Vagina (tissue), 2 donors: ENCODE results near the gene CDC25A.

ENCODE experiments used
- POLR2A ChIP-seq, 2 donors: fragments of 450-650 bp; IDR thresholded peaks; one replicate each; pipeline ENCODE4 v1.6.1; 2017; ENCODE audit warnings: antibody characterized with exemption in 2 of 2, mild to moderate bottlenecking in 2 of 2, moderate library complexity in 2 of 2
- POLR2AphosphoS5 ChIP-seq, 2 donors: sonication (generic); formaldehyde crosslinking; IDR thresholded peaks; one replicate each; pipeline ENCODE4 v1.9.0; 2017; ENCODE audit warnings: antibody characterized with exemption in 2 of 2, mild to moderate bottlenecking in 2 of 2, low read depth in 1 of 2; ENCODE audit not compliant: insufficient read depth in 1 of 2
- TF ChIP-seq, protein P1 (sequence below), 3 experiments: fragments of 450-650 bp in 2 of 3; fragments of 200-600 bp in 1 of 3; sonication (generic) in 1 of 3; IDR thresholded peaks; one replicate each; pipeline ENCODE4 v1.5.1; 2017 to 2019; ENCODE audit warnings: antibody characterized with exemption in 3 of 3, mild to moderate bottlenecking in 2 of 3, moderate library complexity in 2 of 3

DNA sequence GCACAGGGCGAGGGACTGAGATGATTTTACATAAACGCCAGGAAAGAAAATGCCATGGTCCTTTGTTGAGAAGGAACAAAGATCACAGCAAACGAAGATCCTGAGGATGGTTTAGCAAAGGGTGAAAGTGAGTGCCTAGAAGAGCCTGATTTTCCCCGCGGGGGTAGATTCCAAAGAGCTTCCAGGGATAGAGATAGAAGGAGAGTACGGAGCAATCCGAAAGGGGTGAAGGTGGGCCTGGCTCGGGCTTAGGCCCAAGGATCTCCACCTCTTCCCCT lies 977 bp downstream of the CDC25A start:
- TF ChIP-seq, protein P1, sequence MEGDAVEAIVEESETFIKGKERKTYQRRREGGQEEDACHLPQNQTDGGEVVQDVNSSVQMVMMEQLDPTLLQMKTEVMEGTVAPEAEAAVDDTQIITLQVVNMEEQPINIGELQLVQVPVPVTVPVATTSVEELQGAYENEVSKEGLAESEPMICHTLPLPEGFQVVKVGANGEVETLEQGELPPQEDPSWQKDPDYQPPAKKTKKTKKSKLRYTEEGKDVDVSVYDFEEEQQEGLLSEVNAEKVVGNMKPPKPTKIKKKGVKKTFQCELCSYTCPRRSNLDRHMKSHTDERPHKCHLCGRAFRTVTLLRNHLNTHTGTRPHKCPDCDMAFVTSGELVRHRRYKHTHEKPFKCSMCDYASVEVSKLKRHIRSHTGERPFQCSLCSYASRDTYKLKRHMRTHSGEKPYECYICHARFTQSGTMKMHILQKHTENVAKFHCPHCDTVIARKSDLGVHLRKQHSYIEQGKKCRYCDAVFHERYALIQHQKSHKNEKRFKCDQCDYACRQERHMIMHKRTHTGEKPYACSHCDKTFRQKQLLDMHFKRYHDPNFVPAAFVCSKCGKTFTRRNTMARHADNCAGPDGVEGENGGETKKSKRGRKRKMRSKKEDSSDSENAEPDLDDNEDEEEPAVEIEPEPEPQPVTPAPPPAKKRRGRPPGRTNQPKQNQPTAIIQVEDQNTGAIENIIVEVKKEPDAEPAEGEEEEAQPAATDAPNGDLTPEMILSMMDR (IDR thresholded peaks at IDR 0.05) = no peak
- TF ChIP-seq POLR2A (IDR thresholded peaks at IDR 0.05) = no peak
- TF ChIP-seq POLR2AphosphoS5 (IDR thresholded peaks at IDR 0.05; ENCODE audit: insufficient read depth in 1 of 2, low read depth in 1 of 2) = no peak
